ENCODE results near the gene GRID1. TPM values are rescaled to one million over a fixed set of nuclear protein-coding genes. Genes with fewer than 3 reads are reported as not detected.

Gene GRID1
- total and polyA plus RNA-seq, 10 of the 15 experiments (the other 5 are each of a cell fraction or from before 2014, with no cell fraction given), result 0.04 to 0.62 (median 0.08) TPM; not detected in 5

GRCh38 chr10:86087716-86088115 lies 278.9 kb downstream of the GRID1 start:
- Histone ChIP-seq H4K20me1 (ENCODE audit: control insufficient read depth, insufficient read depth) (no peaks in the 10 kb centered on the region), H3K27ac (ENCODE audit: control insufficient read depth, insufficient read depth) (no peak overlapping the region), H3K27me3 (replicated peaks in 1 of 2; ENCODE audit: control insufficient read depth in 2 of 2, insufficient read depth in 2 of 2, low read length in 1 of 2) (peaks cover 2 to 4% of the 10 kb centered on the region in 2 experiments; a peak in 1 of 4 replicates), H3K4me3 (no peak overlapping the region), H3K79me2 (ENCODE audit: control insufficient read depth, insufficient read depth, low read length) (no peaks in the 10 kb centered on the region), H3K36me3 (ENCODE audit: control insufficient read depth in 2 of 2, insufficient read depth in 2 of 2, low read length in 1 of 2) (no peaks in the 10 kb centered on the region), H3K9ac (ENCODE audit: control insufficient read depth, insufficient read depth, low read length) (no peak overlapping the region), H3K4me2 (ENCODE audit: control insufficient read depth, insufficient read depth) (no peak overlapping the region), H3K4me1 (ENCODE audit: control insufficient read depth, insufficient read depth, low read length) (no peaks in the 10 kb centered on the region), H2AFZ (ENCODE audit: control insufficient read depth, low read depth, low read length) (no peak overlapping the region), H3K9me3 (replicated peaks; ENCODE audit: control insufficient read depth, insufficient read depth, low read length) (no peaks in the 10 kb centered on the region)
- ChIA-PET RAD21 (ENCODE audit: unreplicated experiment) (no interaction called here), CTCF (interaction anchor here (0.5 kb wide), 1 partner anchor 129 kb away, joined by 3 read pairs; no protein-coding TSS in a partner anchor), POLR2A (no interaction called here), SMC1A (ENCODE audit: uncharacterized antibody, unreplicated experiment) (no interaction called here)
- no TSS peak for BruUV-seq (replicated peaks)
- WGBS (ENCODE audit: insufficient coverage, insufficient replicate concordance, low lambda C conversion rate, missing lambda C conversion rate), result 56% methylated on average over 9 of the region's 9 CpGs
- ATAC-seq, result no peak
- no peak for FAIRE-seq
- in situ Hi-C loops (cut with MboI) (no loop called here), intact Hi-C loops (cut with micrococcal nuclease; ENCODE audit: unreplicated experiment) (no loop called here)
- DNase-seq (ENCODE audit: low read depth, low spot score), result no peak
- TF ChIP-seq IKZF2 (IDR thresholded peaks at IDR 0.05) (no peak), RAD21 (IDR thresholded peaks at IDR 0.05; ENCODE audit: insufficient read depth, low read depth, low read length) (no peak), TCF7 (IDR thresholded peaks at IDR 0.05; ENCODE audit: borderline replicate concordance) (no peak)
- TF ChIP-seq, protein P1, sequence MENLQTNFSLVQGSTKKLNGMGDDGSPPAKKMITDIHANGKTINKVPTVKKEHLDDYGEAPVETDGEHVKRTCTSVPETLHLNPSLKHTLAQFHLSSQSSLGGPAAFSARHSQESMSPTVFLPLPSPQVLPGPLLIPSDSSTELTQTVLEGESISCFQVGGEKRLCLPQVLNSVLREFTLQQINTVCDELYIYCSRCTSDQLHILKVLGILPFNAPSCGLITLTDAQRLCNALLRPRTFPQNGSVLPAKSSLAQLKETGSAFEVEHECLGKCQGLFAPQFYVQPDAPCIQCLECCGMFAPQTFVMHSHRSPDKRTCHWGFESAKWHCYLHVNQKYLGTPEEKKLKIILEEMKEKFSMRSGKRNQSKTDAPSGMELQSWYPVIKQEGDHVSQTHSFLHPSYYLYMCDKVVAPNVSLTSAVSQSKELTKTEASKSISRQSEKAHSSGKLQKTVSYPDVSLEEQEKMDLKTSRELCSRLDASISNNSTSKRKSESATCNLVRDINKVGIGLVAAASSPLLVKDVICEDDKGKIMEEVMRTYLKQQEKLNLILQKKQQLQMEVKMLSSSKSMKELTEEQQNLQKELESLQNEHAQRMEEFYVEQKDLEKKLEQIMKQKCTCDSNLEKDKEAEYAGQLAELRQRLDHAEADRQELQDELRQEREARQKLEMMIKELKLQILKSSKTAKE (IDR thresholded peaks at IDR 0.05; ENCODE audit: low read depth, poor library complexity, severe bottlenecking), result no peak
- TF ChIP-seq, protein P2, sequence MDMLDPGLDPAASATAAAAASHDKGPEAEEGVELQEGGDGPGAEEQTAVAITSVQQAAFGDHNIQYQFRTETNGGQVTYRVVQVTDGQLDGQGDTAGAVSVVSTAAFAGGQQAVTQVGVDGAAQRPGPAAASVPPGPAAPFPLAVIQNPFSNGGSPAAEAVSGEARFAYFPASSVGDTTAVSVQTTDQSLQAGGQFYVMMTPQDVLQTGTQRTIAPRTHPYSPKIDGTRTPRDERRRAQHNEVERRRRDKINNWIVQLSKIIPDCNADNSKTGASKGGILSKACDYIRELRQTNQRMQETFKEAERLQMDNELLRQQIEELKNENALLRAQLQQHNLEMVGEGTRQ (IDR thresholded peaks at IDR 0.05; ENCODE audit: borderline replicate concordance, low read depth, low read length), result no peak
